GM20000 (cell line): Measurements from ENCODE around the gene USP31.

ENCODE experiments used
- DNase-seq: peaks from one replicate; pipeline ENCODE4 v3.0.0; 2012; ENCODE audit warnings: low spot score
- CTCF ChIP-seq: IDR thresholded peaks from 2 replicates; pipeline ENCODE4 v1.5.1; 2012; ENCODE audit warnings: mild to moderate bottlenecking, control low read depth; ENCODE audit errors: extremely low read depth, missing control alignments

Gene USP31

GRCh38 chr16:23092801-23093117 is 56.5 kb downstream of the USP31 start:
- TF ChIP-seq CTCF: no peak
- no peak for DNase-seq

- DNase-seq: no peak
- TF ChIP-seq CTCF: no peak
These were observed 57.0 kb downstream of the USP31 start for GRCh38 chr16:23092072-23092800.

- no peak for DNase-seq
- no peak for TF ChIP-seq CTCF
These were observed 60.1 kb downstream of the USP31 start for GRCh38 chr16:23089111-23089510.

- DNase-seq: no peak
These were observed 61.2 kb downstream of the USP31 start for GRCh38 chr16:23088018-23088417.

GRCh38 chr16:23085949-23086348 is 63.3 kb downstream of the USP31 start:
- no peak for TF ChIP-seq CTCF

More at GRCh38 chr16:23088018-23088417, 61.2 kb downstream of the USP31 start:
- TF ChIP-seq CTCF: no peak

GRCh38 chr16:23082161-23082788 is 67.0 kb downstream of the USP31 start:
- TF ChIP-seq CTCF: no peak
- no peak for DNase-seq

More at GRCh38 chr16:23085949-23086348, 63.3 kb downstream of the USP31 start:
- DNase-seq: no peak

GRCh38 chr16:23081675-23082119 is 67.6 kb downstream of the USP31 start:
- no peak for TF ChIP-seq CTCF

More at GRCh38 chr16:23081675-23082119, 67.6 kb downstream of the USP31 start:
- DNase-seq: no peak
